H1 (cell line): ENCODE data around the gene TEX29. TPM values are rescaled to one million over a fixed set of nuclear protein-coding genes. Genes with fewer than 3 reads are reported as not detected.

ENCODE experiments used
- CTCF ChIA-PET: fragments of 300-600 bp; sonication (Branson Sonifier 250); formaldehyde crosslinking; loops from one replicate; lab custom pipeline; 2021; ENCODE audit not compliant: partially characterized antibody; lab: Charles Lee
- POLR2A ChIA-PET: fragments of 300-600 bp; sonication (Branson Sonifier 250); formaldehyde crosslinking; loops from one replicate; lab custom pipeline; 2021; ENCODE audit warnings: inconsistent platforms; ENCODE audit not compliant: partially characterized antibody; lab: Charles Lee
- DNase-seq, 2 experiments: peaks; one replicate each; pipeline versions ENCODE4 v3.0.0 to v3.0.0-alpha.2; 2010 to 2022; ENCODE audit warnings: low spot score in 2 of 2, low read depth in 1 of 2, mixed read lengths in 1 of 2
- FAIRE-seq: peaks from 2 replicates; lab custom pipeline; 2011; peaks lifted over from hg19 to GRCh38; lab: Jason Lieb, UNC
- H2AFZ ChIP-seq: 2 replicates; pipeline ENCODE4 v1.8.1; 2012; ENCODE audit warnings: low read length, inconsistent platforms
- H2AK5ac ChIP-seq: 2 replicates; pipeline ENCODE4 v1.6.1; 2013; ENCODE audit warnings: low read depth, low read length
- H2BK120ac ChIP-seq: replicated peaks from 2 replicates; pipeline ENCODE3; 2013; ENCODE audit warnings: low read depth, low read length, inconsistent platforms
- H2BK12ac ChIP-seq: 2 replicates; pipeline ENCODE4 v1.6.1; 2013; ENCODE audit warnings: low read depth, low read length
- H2BK15ac ChIP-seq: 2 replicates; pipeline ENCODE4 v1.6.1; 2013; ENCODE audit warnings: low read length
- H2BK20ac ChIP-seq: 2 replicates; pipeline ENCODE4 v1.6.1; 2013; ENCODE audit warnings: low read length
- H2BK5ac ChIP-seq: 2 replicates; pipeline ENCODE4 v1.6.1; 2013; ENCODE audit warnings: low read depth, low read length
- H3K14ac ChIP-seq: 2 replicates; pipeline ENCODE4 v1.6.1; 2013; ENCODE audit warnings: inconsistent platforms; ENCODE audit not compliant: insufficient read length
- H3K18ac ChIP-seq: 2 replicates; pipeline ENCODE4 v1.6.1; 2013; ENCODE audit warnings: low read length; ENCODE audit errors: extremely low read depth
- H3K23ac ChIP-seq: 2 replicates; pipeline ENCODE4 v1.6.1; 2013; ENCODE audit warnings: inconsistent platforms; ENCODE audit not compliant: insufficient read length
- H3K23me2 ChIP-seq: 2 replicates; pipeline ENCODE4 v1.6.1; 2013; ENCODE audit warnings: low read depth, low read length
- H3K27ac ChIP-seq: 2 replicates; pipeline ENCODE4 v1.6.1; 2011; ENCODE audit warnings: low read depth, low read length, inconsistent platforms
- H3K27me3 ChIP-seq, 4 experiments: replicated peaks in 1 of 4; 1 replicate in 1 of 4; 2 replicates in 3 of 4; pipeline versions ENCODE4 v1.6.1 to v1.8.1; 2011 to 2013; ENCODE audit warnings: low read length in 3 of 4, mild to moderate bottlenecking in 3 of 4, inconsistent platforms in 2 of 4, mixed read lengths in 2 of 4, moderate library complexity in 1 of 4; ENCODE audit not compliant: control insufficient read depth in 3 of 4, insufficient read depth in 3 of 4; ENCODE audit errors: extremely low read depth in 1 of 4
- H3K36me3 ChIP-seq, 4 experiments: 2 replicates each; pipeline versions ENCODE4 v1.6.1 to v1.8.1; 2011 to 2013; ENCODE audit warnings: mild to moderate bottlenecking in 4 of 4, low read length in 3 of 4, moderate library complexity in 2 of 4, control low read depth in 1 of 4, inconsistent platforms in 1 of 4; ENCODE audit not compliant: insufficient read depth in 4 of 4, control insufficient read depth in 2 of 4
- H3K4ac ChIP-seq: replicated peaks from 2 replicates; pipeline ENCODE3; 2013; ENCODE audit warnings: low read length, low read depth, mixed read lengths, inconsistent platforms; ENCODE audit not compliant: insufficient read length
- H3K4me1 ChIP-seq, 4 experiments: replicated peaks in 1 of 4; 1 replicate in 1 of 4; 2 replicates in 3 of 4; pipeline versions ENCODE4 v1.6.1 to v1.8.1; 2011 to 2013; ENCODE audit warnings: low read length in 3 of 4, inconsistent platforms in 2 of 4, mixed read lengths in 1 of 4; ENCODE audit not compliant: insufficient read depth in 4 of 4, control insufficient read depth in 3 of 4
- H3K4me2 ChIP-seq, 2 experiments: 2 replicates each; pipeline versions ENCODE4 v1.6.1 to v1.8.1; 2011 to 2013; ENCODE audit warnings: low read depth in 2 of 2, low read length in 2 of 2, control low read depth in 1 of 2, inconsistent platforms in 1 of 2, mild to moderate bottlenecking in 1 of 2; ENCODE audit not compliant: insufficient read depth in 1 of 2
- H3K4me3 ChIP-seq, 4 experiments: fragments of 200-600, 300-600 bp in 1 of 4; sonication (generic), shearing (Covaris generic), sonication (Bioruptor Twin) in 1 of 4; 2 replicates each; pipeline versions ENCODE4 v1.5.1 to v1.8.1; 2011 to 2016; ENCODE audit warnings: low read length in 4 of 4, low read depth in 3 of 4, control low read depth in 2 of 4, inconsistent platforms in 2 of 4, mild to moderate bottlenecking in 2 of 4, mixed read lengths in 1 of 4, moderate library complexity in 1 of 4; ENCODE audit not compliant: insufficient read depth in 2 of 4; ENCODE audit errors: extremely low read depth in 1 of 4
- H3K56ac ChIP-seq: replicated peaks from 2 replicates; pipeline ENCODE3; 2013; ENCODE audit warnings: low read depth, mild to moderate bottlenecking, mixed read lengths, low read length, inconsistent platforms; ENCODE audit not compliant: insufficient read length
- H3K79me1 ChIP-seq: 2 replicates; pipeline ENCODE4 v1.6.1; 2013; ENCODE audit warnings: low read depth, low read length, control low read depth
- H3K79me2 ChIP-seq, 2 experiments: 2 replicates each; pipeline versions ENCODE4 v1.6.1 to v1.8.1; 2012 to 2013; ENCODE audit warnings: low read length in 2 of 2, mild to moderate bottlenecking in 2 of 2, inconsistent platforms in 1 of 2; ENCODE audit not compliant: insufficient read depth in 2 of 2, control insufficient read depth in 1 of 2
- H3K9ac ChIP-seq, 4 experiments: replicated peaks in 1 of 4; 1 replicate in 1 of 4; 2 replicates in 3 of 4; pipeline versions ENCODE4 v1.6.1 to v1.8.1; 2011 to 2013; ENCODE audit warnings: low read depth in 3 of 4, low read length in 3 of 4, control low read depth in 2 of 4, mild to moderate bottlenecking in 2 of 4, moderate library complexity in 2 of 4, inconsistent platforms in 1 of 4; ENCODE audit errors: extremely low read depth in 1 of 4
- H3K9me3 ChIP-seq, 2 experiments: 2 replicates each; pipeline versions ENCODE4 v1.6.1 to v1.8.1; 2012 to 2013; ENCODE audit warnings: mild to moderate bottlenecking in 2 of 2, moderate library complexity in 2 of 2, control low read depth in 1 of 2, inconsistent platforms in 1 of 2, low read depth in 1 of 2, low read length in 1 of 2, mixed read lengths in 1 of 2; ENCODE audit not compliant: insufficient read depth in 2 of 2
- H4K20me1 ChIP-seq, 2 experiments: replicated peaks in 1 of 2; 2 replicates each; pipeline versions ENCODE3 to v1.8.1; 2011 to 2013; ENCODE audit warnings: inconsistent platforms in 2 of 2, low read length in 2 of 2, mild to moderate bottlenecking in 1 of 2; ENCODE audit not compliant: insufficient read depth in 2 of 2, control insufficient read depth in 1 of 2
- H4K5ac ChIP-seq: 2 replicates; pipeline ENCODE4 v1.6.1; 2013; ENCODE audit warnings: low read length, low read depth, mixed read lengths, inconsistent platforms; ENCODE audit not compliant: insufficient read length
- H4K8ac ChIP-seq: 2 replicates; pipeline ENCODE4 v1.8.0; 2013; ENCODE audit warnings: mild to moderate bottlenecking, moderate library complexity, low read length, inconsistent platforms; ENCODE audit not compliant: insufficient read depth; ENCODE audit errors: extremely low read depth
- H4K91ac ChIP-seq: replicated peaks from 2 replicates; pipeline ENCODE3; 2013; ENCODE audit warnings: low read length, mixed read lengths, inconsistent platforms; ENCODE audit not compliant: insufficient read length
- CHD1 ChIP-seq: IDR thresholded peaks from 2 replicates; pipeline ENCODE4 v1.6.1; 2012; ENCODE audit warnings: low read depth, low read length, improper control_type of control experiment
- HDAC6 ChIP-seq: IDR thresholded peaks from one replicate; pipeline ENCODE4 v1.7.1; 2012; ENCODE audit warnings: low read depth, mild to moderate bottlenecking, inconsistent platforms, low read length, moderate library complexity
- JUN ChIP-seq: IDR thresholded peaks from 2 replicates; pipeline ENCODE4 v1.6.1; 2011; ENCODE audit warnings: low read depth, mild to moderate bottlenecking, improper control_type of control experiment, low read length
- RBBP5 ChIP-seq: IDR thresholded peaks from 2 replicates; pipeline ENCODE4 v1.7.1; 2012; ENCODE audit warnings: low read depth, mild to moderate bottlenecking, inconsistent platforms, low read length, moderate library complexity, borderline replicate concordance
- RXRA ChIP-seq: IDR thresholded peaks from 2 replicates; pipeline ENCODE4 v1.6.1; 2011; ENCODE audit warnings: low read depth, mild to moderate bottlenecking, low read length, moderate library complexity; ENCODE audit not compliant: insufficient read depth
- SAP30 ChIP-seq: fragments of 300-600 bp; sonication (generic); IDR thresholded peaks from 2 replicates; pipeline ENCODE4 v1.7.1; 2012; ENCODE audit warnings: low read length, moderate library complexity, mild to moderate bottlenecking, inconsistent platforms; ENCODE audit not compliant: insufficient read depth, insufficient replicate concordance
- SP4 ChIP-seq: IDR thresholded peaks from 2 replicates; pipeline ENCODE4 v1.6.1; 2012; ENCODE audit warnings: low read length, inconsistent platforms
- SUZ12 ChIP-seq: fragments of 200-600 bp; sonication (generic); IDR thresholded peaks from 2 replicates; pipeline ENCODE4 v1.6.1; 2012; ENCODE audit warnings: mild to moderate bottlenecking, inconsistent platforms, low read length, moderate library complexity, mixed read lengths
- WGBS, 2 experiments: shearing (Covaris generic) in 1 of 2; methylation state at CpG; one replicate each; pipeline versions ENCODE4 v1.1.6 to v1.1.7; 2013 to 2015; ENCODE audit warnings: low lambda C conversion rate in 2 of 2, mixed read lengths in 2 of 2, inconsistent platforms in 1 of 2, low coverage in 1 of 2, missing lambda C conversion rate in 1 of 2; ENCODE audit not compliant: insufficient replicate concordance in 2 of 2, insufficient coverage in 1 of 2, insufficient read length in 1 of 2; ENCODE audit errors: extremely low coverage in 1 of 2, missing lambda C conversion rate in 1 of 2; 5-methylcytosine and 5-hydroxymethylcytosine counted together
- polyA plus RNA-seq, 7 experiments: library from polyadenylated mRNA; depleted of rRNA in 3 of 7; stranded (reverse) in 5 of 7; unstranded in 2 of 7; fragments of >200 nt in 5 of 7; fragments of 200-250 nt in 2 of 7; gene quantifications; 1 replicate in 5 of 7; 2 replicates in 1 of 7; 4 replicates in 1 of 7; pipeline versions ENCODE4 v1.2.1 to v1.2.3, GENCODE V29; 2011 to 2013; ENCODE audit warnings: missing spikeins in 2 of 7, mixed read lengths in 2 of 7
- total RNA-seq: library from RNA; stranded (reverse); fragmentation: NEBNext Ultra II Directional; extraction: Animal tissue kit (Norgen Biotek cat#: 25700); gene quantifications from 2 replicates; pipeline ENCODE4 v1.2.1, GENCODE V29; 2021

The TEX29 gene
- total and polyA plus RNA-seq, 2 of the 8 experiments (the other 6 are each of a cell fraction or from before 2014, with no cell fraction given), result 0.08 TPM; not detected in 1

GRCh38 chr13:111339366-111340143 lies 19.1 kb downstream of the TEX29 start:
- Histone ChIP-seq H3K56ac (no peak overlapping the region), H2BK20ac (no peak overlapping the region), H2BK5ac (no peak overlapping the region), H3K4ac (no peak overlapping the region), H3K79me1 (no peaks in the 10 kb centered on the region), H3K27ac (no peak overlapping the region), H3K4me2 (no peak overlapping the region), H2AK5ac (no peak overlapping the region), H3K9me3 (no peaks in the 10 kb centered on the region; a peak in 1 of 4 replicates), H3K36me3 (no peaks in the 10 kb centered on the region), H2BK12ac (no peak overlapping the region), H4K8ac (no peak overlapping the region), H2AFZ (no peak overlapping the region), H3K23me2 (no peaks in the 10 kb centered on the region), H3K4me3 (no peak overlapping the region), H3K79me2 (no peaks in the 10 kb centered on the region), H4K20me1 (peaks cover 0 to 2% of the 10 kb centered on the region in 2 experiments), H3K23ac (no peak overlapping the region), H3K18ac (no peak overlapping the region), H3K27me3 (no peaks in the 10 kb centered on the region), H3K9ac (no peak overlapping the region), H2BK120ac (no peak overlapping the region), H4K91ac (no peak overlapping the region), H2BK15ac (no peak overlapping the region), H4K5ac (no peak overlapping the region), H3K14ac (no peak overlapping the region), H3K4me1 (peaks cover 0 to 3% (median 2%) of the 10 kb centered on the region in 4 experiments; a peak in 4 of 7 replicates)
- TF ChIP-seq SP4 (no peak), RXRA (no peak), SAP30 (no peak), CHD1 (no peak), RBBP5 (no peak), JUN (no peak), SUZ12 (no peak), HDAC6 (no peak)
- DNase-seq, result no peak
- FAIRE-seq, result no peak
- POLR2A ChIA-PET, result no interaction called here
- CTCF ChIA-PET, result interaction anchor here (1.0 kb wide), 1 partner anchor 12 kb away, joined by 3 read pairs; no protein-coding TSS in a partner anchor
- WGBS, 2 experiments, result 89% methylated on average over 29 of the region's 29 CpGs; no CpG with 5 or more reads in 1 of the 2 experiments
